ENCODE data around the gene SURF2.

SURF2 gene

GRCh38 chr9:133404454-133405002, 48.2 kb downstream of the SURF2 start:
- no peak for ATAC-seq

- ATAC-seq, result no peak
Measured at GRCh38 chr9:133405508-133406438, 49.4 kb downstream of the SURF2 start.

- ATAC-seq, result peak; percentile 94 to 96
Measured at GRCh38 chr9:133406480-133407307, 50.3 kb downstream of the SURF2 start.

GRCh38 chr9:133408042-133408441, 51.7 kb downstream of the SURF2 start:
- ATAC-seq, result no peak

Data from activated CD4-positive, CD25-positive, alpha-beta regulatory T cell treated with anti-CD3 and anti-CD28 coated beads, Interleukin-2, amount 50 U/mL, for 24 hours (primary cell).